GM23248 (cell line): ENCODE data around the gene ZBTB44.

ENCODE experiments used
- EZH2 ChIP-seq: fragments of 200-600 bp; sonication (generic); IDR thresholded peaks from 2 replicates; pipeline ENCODE4 v1.6.1; 2018; ENCODE audit warnings: antibody characterized with exemption, mild to moderate bottlenecking; ENCODE audit not compliant: insufficient read depth, poor library complexity, severe bottlenecking
- EZH2phosphoT487 ChIP-seq: fragments of 200-600 bp; sonication (generic); IDR thresholded peaks from 2 replicates; pipeline ENCODE4 v1.6.1; 2018; ENCODE audit warnings: antibody characterized with exemption, moderate library complexity, mild to moderate bottlenecking, low read depth; ENCODE audit not compliant: insufficient read depth

GRCh38 chr11:130212431-130212961 lies 102.2 kb downstream of the ZBTB44 start:
- TF ChIP-seq EZH2phosphoT487 (no peak), EZH2 (no peak)
